NCI-H2029 treated with DMSO at 0.1 percent for 48 hours (cell line): Measurements from ENCODE around the gene PIK3CB.
A peak's percentile ranks its signal among the peaks of the same experiment; 100 is the strongest.
"Not testable (repeated sequence)": the region's sequence is repeated elsewhere in the genome, so short reads cannot be mapped to it uniquely, and the experiment has no call there.

Experiments
- DNase-seq: peaks from one replicate; lab custom pipeline; 2025; lab: John Stamatoyannopoulos, UW

The PIK3CB gene

DNA sequence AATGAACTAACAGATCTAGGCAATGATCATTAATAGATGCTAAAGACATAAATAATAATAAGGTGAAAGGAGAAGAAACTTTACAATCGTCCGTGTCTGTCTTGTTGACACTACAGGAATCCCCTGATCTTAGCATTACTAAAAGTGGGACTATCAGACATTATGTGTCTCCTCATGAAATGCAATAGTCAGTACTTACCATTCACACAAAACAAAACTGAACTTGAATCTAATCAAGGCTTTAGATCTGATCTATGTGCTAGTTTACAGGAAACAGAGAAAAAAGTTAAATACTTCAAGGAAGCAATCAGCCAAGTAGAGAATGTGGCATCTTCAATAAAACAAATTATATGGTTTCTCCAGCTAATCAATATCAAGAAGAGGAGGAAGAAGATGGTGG, 73.7 kb downstream of the PIK3CB start:
- no peak for DNase-seq

DNA sequence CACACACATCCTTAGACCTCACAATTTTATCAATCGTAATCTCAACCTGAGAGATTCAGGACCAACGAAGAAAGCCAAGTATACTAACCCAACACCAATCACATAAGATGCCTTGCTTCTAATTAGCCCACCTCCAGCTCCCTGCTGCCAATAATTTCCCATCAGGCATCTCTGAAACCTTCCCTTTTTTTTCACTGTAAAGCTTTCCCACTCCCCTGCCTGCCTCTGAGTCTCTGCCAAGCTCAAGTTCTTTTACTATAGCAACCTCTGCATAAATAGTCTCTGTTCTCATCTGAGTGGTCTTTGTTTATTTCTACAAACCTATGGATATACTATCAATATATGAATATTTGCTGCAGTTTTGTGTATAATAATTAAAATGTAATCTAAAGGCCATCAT, 86.5 kb downstream of the PIK3CB start:
- no peak for DNase-seq

- peak; percentile 2 for DNase-seq
These were observed 87.5 kb downstream of the PIK3CB start for GRCh38 chr3:138747225-138747624.

DNA sequence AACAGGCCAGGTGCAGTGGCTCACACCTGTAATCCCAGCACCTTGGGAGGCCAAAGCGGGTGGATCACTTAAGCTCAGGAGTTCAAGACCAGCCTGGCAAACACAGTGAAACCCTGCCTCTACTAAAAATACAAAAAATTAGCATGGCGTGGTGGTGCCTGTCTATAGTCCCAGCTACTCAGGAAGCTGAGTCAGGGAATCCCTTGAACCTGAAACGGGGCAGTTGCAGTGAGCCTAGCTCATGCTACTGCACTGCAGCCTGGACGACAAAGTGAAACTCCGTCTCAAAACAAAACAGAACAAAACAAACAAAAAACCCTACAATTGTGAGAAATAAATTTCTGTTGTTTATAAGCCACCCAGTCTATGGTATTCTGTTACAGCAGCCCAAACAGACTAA, 94.7 kb downstream of the PIK3CB start:
- DNase-seq = no peak

GRCh38 chr3:138732456-138732855, 102.3 kb downstream of the PIK3CB start:
- DNase-seq = no peak

DNA sequence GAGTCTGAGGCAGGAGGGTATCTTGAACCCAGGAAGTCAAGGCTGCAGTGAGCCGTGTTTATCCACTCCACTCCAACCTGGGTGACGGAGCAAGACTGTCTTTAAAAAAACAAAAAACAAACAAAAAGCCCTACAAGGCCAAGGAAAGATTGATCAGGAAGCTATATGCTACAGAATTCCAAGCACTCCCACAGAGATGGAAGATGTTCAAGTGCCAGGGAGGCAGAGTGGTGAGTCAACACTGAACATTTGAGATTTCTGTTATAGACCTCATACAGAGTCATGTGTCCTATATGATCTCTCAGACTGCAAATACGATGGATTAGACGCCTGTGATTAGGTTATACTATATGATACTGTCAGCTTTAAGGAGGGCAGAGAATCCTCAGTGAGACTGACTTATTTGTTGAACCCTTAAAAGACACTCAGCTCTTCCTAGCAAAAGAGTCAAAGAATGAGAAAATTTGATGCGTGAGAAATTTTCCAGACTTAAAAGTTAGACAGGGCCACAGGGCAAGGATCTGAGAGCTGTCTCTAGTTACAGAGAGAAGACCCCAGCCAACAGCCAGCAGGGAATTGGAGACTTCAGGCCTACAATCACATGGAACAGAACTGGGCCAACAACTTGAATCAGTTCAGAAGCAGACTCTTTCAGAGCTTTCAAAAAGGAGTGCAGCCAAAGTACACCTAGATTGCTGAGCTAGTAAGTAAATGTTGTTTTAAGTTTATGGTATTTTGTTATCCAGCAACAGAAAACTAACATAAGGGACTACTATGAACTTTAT, 107.6 kb downstream of the PIK3CB start:
- no peak for DNase-seq

GRCh38 chr3:138726042-138726441, 108.7 kb downstream of the PIK3CB start:
- not testable (repeated sequence) for DNase-seq

GRCh38 chr3:138725116-138725515, 109.6 kb downstream of the PIK3CB start:
- no peak for DNase-seq

DNA sequence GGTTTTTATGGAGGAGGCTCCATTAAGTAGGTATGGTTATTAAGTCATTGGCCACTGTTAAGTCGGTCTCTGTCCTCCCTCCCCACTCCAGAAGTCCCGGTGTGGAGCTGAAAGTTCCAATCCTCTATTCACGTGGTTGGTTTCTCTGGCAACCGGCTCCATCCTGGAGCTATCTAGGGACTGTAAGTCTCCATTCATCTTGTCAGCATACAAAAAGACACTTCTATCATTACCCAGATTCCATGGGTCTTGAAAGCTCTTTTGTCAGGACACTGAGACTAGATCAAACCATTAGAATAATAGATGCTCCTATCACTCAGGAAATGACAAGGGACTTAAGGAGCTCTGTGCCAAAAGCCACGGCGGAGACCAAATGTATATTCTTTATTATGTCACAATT, 110.3 kb downstream of the PIK3CB start:
- no peak for DNase-seq

DNA sequence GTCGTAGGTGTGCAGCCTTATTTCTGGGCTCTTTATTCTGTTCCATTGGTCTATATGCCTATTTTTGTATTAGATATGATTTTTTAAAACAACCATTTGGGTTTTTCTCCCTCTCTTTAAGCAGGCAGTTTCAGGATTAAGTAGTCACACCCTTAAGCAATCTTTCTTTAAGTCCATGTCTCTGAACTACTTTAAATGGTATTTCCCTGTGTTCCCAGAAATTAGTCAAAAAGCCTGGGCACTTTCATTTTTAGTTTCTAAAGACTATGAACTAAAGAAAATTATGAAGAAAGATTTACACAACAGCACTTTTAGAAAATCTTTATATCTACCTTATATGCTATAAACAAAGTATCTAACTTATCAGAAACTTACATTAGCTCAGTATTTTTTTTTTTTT, 115.9 kb downstream of the PIK3CB start:
- no peak for DNase-seq

- no peak for DNase-seq
These were observed 117.4 kb downstream of the PIK3CB start for GRCh38 chr3:138717348-138717747.

GRCh38 chr3:138712086-138712485, 122.6 kb downstream of the PIK3CB start:
- no peak for DNase-seq

- DNase-seq = no peak
These were observed 129.1 kb downstream of the PIK3CB start for GRCh38 chr3:138705675-138706074.

DNA sequence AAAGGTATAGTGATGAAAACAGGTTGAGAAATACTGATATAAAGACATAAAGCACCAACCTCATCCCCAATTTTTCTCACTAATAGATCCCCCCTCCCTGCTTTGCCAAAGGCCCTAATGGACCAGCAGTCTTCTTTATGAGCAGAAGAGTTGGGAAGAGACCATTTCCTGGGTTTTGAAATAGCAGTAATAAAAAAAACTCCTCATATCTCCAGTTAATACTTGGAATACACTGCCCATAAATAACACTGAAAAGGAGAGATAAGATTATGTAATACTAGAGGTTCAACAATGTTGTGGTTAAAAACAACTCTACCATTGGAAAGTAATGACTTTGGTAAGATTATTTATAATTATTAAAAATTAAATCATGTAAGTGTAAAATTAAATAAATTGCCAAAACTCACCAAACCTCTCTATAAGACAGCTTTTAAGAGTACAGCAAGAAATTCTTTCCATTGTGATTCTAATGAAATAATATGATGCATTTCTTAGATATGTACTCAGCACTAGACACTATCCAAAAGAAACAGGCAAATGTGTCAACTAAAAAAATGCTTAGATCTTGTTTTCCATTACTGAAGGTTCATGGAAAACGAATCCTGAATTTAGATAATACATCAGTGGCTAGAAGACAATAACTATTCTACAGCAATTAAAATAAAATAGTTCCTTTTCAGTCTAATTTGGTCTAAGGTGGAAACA, 137.9 kb downstream of the PIK3CB start:
- DNase-seq = no peak

DNA sequence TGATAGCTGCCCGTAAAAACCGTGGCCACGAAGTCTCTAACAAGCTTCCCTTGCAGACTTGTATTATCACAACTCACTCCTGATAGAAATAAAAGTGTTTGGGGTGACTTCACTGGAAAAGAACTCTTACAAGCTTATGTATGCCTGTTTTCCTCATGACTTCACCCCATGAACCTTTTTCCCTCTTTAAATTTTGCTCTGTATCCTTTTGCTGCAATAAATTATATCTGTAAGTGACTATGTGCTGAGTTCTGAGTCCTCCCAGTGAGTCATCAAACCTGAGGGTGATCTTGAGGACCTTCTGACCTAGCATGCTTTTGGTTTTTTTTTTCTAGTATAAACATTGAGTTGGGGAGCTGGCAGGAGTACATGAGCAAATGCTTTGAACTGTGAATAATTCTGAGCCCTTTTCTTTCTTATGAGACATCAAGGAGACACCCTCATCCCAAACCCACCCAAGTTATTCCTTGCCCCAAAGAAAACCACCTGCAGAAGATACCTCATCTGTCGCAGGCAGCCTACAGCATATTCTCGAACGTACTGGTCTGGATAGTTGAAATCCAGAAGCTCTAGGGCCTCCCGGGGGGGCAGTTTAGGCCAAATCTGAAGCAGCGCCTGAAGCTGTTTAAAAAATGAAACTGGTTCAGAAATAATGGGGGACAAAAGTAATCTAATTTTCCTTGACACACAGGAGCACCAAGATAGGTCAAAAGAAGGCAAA, 140.3 kb downstream of the PIK3CB start:
- DNase-seq = no peak

- DNase-seq = no peak
These were observed 142.6 kb downstream of the PIK3CB start for GRCh38 chr3:138692152-138692551.

GRCh38 chr3:138691351-138691750, 143.4 kb downstream of the PIK3CB start:
- no peak for DNase-seq

GRCh38 chr3:138690036-138690435, 144.7 kb downstream of the PIK3CB start:
- DNase-seq = no peak

GRCh38 chr3:138688871-138689299, 145.8 kb downstream of the PIK3CB start:
- DNase-seq = no peak

DNA sequence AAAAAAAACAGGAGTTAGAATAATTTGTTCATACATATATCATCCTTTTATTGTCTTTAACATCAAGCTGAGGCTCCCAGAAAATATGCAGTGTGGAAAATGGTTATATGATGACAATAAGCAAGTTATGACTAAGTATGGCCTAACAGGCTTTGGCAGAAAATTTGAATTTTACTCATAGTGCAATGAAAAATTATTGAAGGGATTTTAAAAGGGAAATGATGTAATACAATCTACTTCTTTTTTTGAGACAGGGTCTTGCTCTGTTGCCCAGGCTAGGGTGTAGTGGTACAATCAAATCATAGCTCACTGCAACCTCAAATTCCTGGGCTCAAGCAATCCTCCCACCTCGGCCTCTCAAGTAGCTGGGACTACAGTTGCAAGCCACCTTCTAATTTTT, 147.5 kb downstream of the PIK3CB start:
- no peak for DNase-seq

DNA sequence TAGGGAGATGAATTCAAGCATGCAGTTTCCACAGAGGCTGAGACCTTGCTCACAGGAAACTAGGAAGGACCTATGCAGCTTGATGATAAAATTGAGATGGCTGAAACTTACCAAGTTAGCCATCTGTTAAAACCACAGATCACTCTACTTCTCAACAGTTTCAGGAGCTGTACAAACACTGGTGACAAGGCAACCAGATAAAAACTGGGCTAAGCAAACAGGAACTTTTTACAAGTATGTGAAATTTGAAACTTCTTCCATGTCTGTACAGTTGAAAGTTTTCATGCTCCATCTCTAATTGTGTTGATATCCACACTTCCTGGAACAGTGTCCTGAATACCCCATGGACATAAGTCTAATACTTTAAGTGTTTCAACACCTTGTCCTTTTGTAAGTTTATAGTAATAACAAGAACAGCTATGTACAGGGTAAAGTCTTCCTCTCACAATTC, 147.9 kb downstream of the PIK3CB start:
- DNase-seq = no peak

- no peak for DNase-seq
These were observed 150.3 kb downstream of the PIK3CB start for GRCh38 chr3:138684396-138684795.

DNA sequence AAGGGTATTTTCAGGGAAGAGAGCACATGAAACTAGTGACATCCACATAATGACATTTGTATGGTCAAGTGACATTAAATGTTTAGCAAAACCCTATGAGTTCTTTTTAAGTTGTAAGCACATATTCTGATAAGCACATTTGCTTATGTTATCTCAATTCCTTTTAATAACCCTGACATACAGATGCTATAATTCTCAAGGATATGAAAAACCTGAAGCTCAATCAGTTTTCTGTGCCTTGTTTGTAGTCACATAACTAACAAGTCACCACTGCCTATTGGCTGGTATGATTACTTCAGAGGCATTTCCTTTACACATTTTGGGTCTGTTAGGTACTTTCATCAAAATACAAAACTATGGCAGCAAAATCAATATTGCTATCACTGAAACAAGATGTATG, 152.1 kb downstream of the PIK3CB start:
- no peak for DNase-seq
